Suprapubic skin (tissue), 4 donors: ENCODE data around the gene WNK4. TPM values are rescaled to one million over a fixed set of nuclear protein-coding genes. Genes with fewer than 3 reads are reported as not detected.

Source experiments
- DNase-seq, 2 donors: peaks; one replicate each; pipeline ENCODE4 v3.0.0-alpha.2; 2019; ENCODE audit warnings: low spot score in 2 of 2
- H3K27ac ChIP-seq: fragments of 200-600 bp; sonication (generic); one replicate; pipeline ENCODE4 v1.5.1; 2019
- H3K27me3 ChIP-seq: fragments of 200-600 bp; sonication (generic); one replicate; pipeline ENCODE4 v1.5.1; 2019
- H3K36me3 ChIP-seq: fragments of 200-600 bp; sonication (generic); one replicate; pipeline ENCODE4 v1.5.1; 2019
- H3K4me1 ChIP-seq: fragments of 200-600 bp; sonication (generic); one replicate; pipeline ENCODE4 v1.5.1; 2019
- H3K4me3 ChIP-seq: fragments of 200-600 bp; sonication (generic); one replicate; pipeline ENCODE4 v1.5.1; 2019; ENCODE audit warnings: mild to moderate bottlenecking
- H3K9me3 ChIP-seq: fragments of 200-600 bp; sonication (generic); one replicate; pipeline ENCODE4 v1.5.1; 2019
- CTCF ChIP-seq, 2 donors: fragments of 200-600 bp in 1 of 2; fragments of 450-650 bp in 1 of 2; sonication (generic) in 1 of 2; IDR thresholded peaks; one replicate each; pipeline ENCODE4 v1.5.1; 2016 to 2019; ENCODE audit warnings: antibody characterized with exemption in 2 of 2, mild to moderate bottlenecking in 1 of 2, moderate library complexity in 1 of 2
- EP300 ChIP-seq: sonication (generic); formaldehyde crosslinking; IDR thresholded peaks from one replicate; pipeline ENCODE4 v1.6.1; 2017; ENCODE audit warnings: antibody characterized with exemption
- POLR2A ChIP-seq, 2 donors: fragments of 450-650 bp; IDR thresholded peaks; one replicate each; pipeline ENCODE4 v1.6.1; 2017; ENCODE audit warnings: antibody characterized with exemption in 2 of 2, mild to moderate bottlenecking in 2 of 2, moderate library complexity in 2 of 2
- POLR2AphosphoS5 ChIP-seq, 3 donors: sonication (generic); formaldehyde crosslinking; IDR thresholded peaks; one replicate each; pipeline ENCODE4 v1.6.1; 2017; ENCODE audit warnings: antibody characterized with exemption in 3 of 3
- WGBS: methylation state at CpG from one replicate; pipeline ENCODE4 v1.1.5; 2018; 5-methylcytosine and 5-hydroxymethylcytosine counted together
- total RNA-seq, 4 donors: library from RNA; depleted of rRNA; stranded (reverse); fragments of >200 nt; gene quantifications; one replicate each; pipeline ENCODE4 v1.1.0, GENCODE V29; 2016

The WNK4 gene
- total RNA-seq, 4 donors from 2014 or later: 0.40 to 1.1 (median 0.98) TPM; not detected in 1

GRCh38 chr17:42754782-42755181, 25.6 kb upstream of the WNK4 start:
- Histone ChIP-seq H3K36me3 (no peaks in the 10 kb centered on the region), H3K4me1 (peaks cover 24% of the 10 kb centered on the region), H3K27me3 (no peaks in the 10 kb centered on the region), H3K27ac (no peak overlapping the region), H3K4me3 (no peak overlapping the region), H3K9me3 (no peaks in the 10 kb centered on the region)
- TF ChIP-seq POLR2AphosphoS5 (IDR thresholded peaks at IDR 0.05) (no peak), POLR2A (IDR thresholded peaks at IDR 0.05) (no peak), CTCF (IDR thresholded peaks at IDR 0.05) (no peak), EP300 (no peak)
- WGBS: 53% methylated on average over 3 of the region's 3 CpGs
- DNase-seq: peak in 1 of 2 donors; percentile 91

DNA sequence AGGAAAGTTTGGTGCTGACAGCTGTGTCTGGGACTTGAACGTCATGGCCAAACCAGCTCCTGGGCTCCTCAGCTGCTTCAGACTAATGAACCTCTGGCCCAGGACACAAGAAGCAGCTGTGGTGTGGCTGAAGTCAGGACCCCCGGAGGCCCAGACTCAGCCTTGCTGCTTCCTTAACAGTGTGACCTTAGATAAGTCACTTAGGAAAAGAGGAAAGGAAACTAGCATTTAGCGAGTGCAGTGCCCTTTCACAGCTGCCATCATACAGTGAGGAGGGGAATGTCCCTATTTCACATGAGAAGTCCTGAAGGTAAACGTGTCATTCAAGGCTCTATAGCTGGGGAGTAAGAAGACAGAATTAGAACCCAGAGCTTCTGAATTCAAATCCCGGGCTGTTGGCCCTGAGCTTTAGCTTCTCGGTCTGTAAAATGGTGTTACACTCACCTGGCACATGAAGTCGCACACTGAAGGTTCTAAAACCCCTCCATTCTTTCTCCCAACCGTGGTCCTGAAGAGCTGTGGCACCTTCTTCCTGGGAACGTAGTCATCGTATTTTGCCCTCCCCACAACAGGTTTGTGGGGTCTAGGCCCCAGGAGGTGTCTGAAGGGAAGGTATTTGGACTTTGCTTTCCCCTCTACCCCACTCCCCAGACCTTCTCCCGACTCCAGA, 20.3 kb upstream of the WNK4 start:
- 52% methylated on average over 11 of the region's 11 CpGs for WGBS
- TF ChIP-seq POLR2AphosphoS5 (IDR thresholded peaks at IDR 0.05) (no peak), POLR2A (IDR thresholded peaks at IDR 0.05) (no peak), EP300 (no peak), CTCF (IDR thresholded peaks at IDR 0.05) (no peak)
- Histone ChIP-seq H3K4me1 (peaks cover 43% of the 10 kb centered on the region), H3K9me3 (no peaks in the 10 kb centered on the region), H3K4me3 (peak overlapping the region; percentile 63), H3K27ac (peak overlapping the region; percentile 64), H3K27me3 (no peaks in the 10 kb centered on the region), H3K36me3 (no peaks in the 10 kb centered on the region)
- no peak for DNase-seq

DNA sequence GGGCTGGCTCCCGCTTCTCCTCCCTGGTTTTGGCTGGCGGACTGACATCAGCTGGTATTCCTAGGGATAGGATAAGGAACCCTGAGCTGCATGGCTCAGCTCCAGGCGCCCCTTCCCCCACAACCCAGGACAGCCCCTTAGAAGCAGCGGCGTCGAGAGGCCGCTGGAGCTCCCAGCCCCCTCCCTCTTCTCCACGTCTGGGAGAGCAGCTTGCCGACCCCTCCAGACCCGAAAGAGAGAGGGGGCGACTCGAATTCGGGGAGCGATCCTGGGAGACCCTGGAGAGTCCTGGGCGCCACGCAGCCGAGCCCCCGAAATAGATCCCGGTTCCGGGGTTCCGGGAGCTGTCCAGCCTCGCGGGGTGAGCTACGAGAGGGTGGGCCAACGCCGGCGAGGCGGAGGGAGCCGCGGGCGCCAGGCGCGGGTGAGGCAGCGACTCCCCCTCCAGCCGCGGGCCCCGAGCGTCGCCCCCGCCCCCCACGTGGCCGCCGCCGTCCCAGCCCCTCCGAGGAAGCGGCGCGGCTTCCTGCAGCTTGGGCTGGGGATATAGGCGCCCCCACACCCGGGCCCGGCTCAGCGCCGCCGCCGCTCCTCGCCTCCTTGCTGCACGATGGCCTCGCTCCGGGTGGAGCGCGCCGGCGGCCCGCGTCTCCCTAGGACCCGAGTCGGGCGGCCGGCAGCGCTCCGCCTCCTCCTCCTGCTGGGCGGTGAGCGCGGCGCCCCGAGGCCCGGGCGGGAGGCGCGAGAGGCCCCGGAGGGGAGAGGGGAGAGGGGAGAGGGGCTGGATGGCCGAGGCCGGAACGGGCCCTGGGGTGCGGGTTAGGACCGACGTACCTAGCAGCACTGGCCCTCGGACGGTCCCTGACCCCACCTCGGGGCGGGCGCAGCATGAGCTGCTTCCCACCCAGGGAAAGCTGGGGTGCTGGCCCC, 19.5 kb upstream of the WNK4 start, which contains the start of gene RAMP2:
RAMP2 (plus strand) TSS at position 576 of the 930 bp plus-strand sequence; CDS start at position 611, 35 bp downstream.
- peak in 1 of 2 donors; percentile 66 for DNase-seq
- WGBS: 4% methylated on average over 35 of the region's 92 CpGs
- peak within 1 kb of the TSS; percentile 64 for H3K27ac ChIP-seq
- peak within 1 kb of the TSS; percentile 63 for H3K4me3 ChIP-seq
- H3K36me3 ChIP-seq: no peaks in the 10 kb centered on the region
- H3K4me1 ChIP-seq: peaks cover 40% of the 10 kb centered on the region
- TF ChIP-seq POLR2AphosphoS5 (IDR thresholded peaks at IDR 0.05): no peak
- no peak for TF ChIP-seq EP300
- TF ChIP-seq POLR2A (IDR thresholded peaks at IDR 0.05): no peak
- TF ChIP-seq CTCF (IDR thresholded peaks at IDR 0.05): no peak
- H3K27me3 ChIP-seq: no peaks in the 10 kb centered on the region
- H3K9me3 ChIP-seq: no peaks in the 10 kb centered on the region

- Histone ChIP-seq H3K36me3 (no peaks in the 10 kb centered on the region), H3K4me1 (peaks cover 40% of the 10 kb centered on the region), H3K27me3 (no peaks in the 10 kb centered on the region), H3K9me3 (no peaks in the 10 kb centered on the region), H3K4me3 (peak overlapping the region; percentile 63), H3K27ac (peak overlapping the region; percentile 64)
- 47% methylated on average over 12 of the region's 12 CpGs for WGBS
- no peak for TF ChIP-seq POLR2AphosphoS5 (IDR thresholded peaks at IDR 0.05)
- TF ChIP-seq EP300: no peak
- no peak for TF ChIP-seq CTCF (IDR thresholded peaks at IDR 0.05)
- TF ChIP-seq POLR2A (IDR thresholded peaks at IDR 0.05): no peak
- no peak for DNase-seq
These were observed 18.8 kb upstream of the WNK4 start for GRCh38 chr17:42761638-42762037.

DNA sequence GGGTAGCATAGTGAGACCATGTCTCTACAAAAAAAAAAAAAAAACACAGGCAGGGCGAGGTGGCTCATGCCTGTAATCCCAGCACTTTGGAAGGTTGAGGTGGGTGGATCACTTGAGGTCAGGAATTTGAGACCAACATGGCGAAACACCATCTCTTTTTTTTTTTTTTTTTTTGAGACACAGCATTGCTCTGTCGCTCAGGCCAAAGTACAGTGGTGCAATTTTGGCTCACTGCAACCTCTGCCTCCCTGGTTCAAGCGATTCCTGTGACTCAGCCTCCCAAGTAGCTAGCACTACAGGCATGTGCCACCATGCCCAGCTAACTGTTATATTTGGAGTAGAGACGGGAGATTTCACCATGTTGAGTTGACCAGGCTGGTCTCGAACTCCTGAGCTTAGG, 14.3 kb upstream of the WNK4 start:
- H3K9me3 ChIP-seq: no peaks in the 10 kb centered on the region
- 85% methylated on average over 5 of the region's 6 CpGs for WGBS
- H3K4me1 ChIP-seq: peaks cover 21% of the 10 kb centered on the region
- TF ChIP-seq CTCF (IDR thresholded peaks at IDR 0.05) (no peak), EP300 (no peak), POLR2AphosphoS5 (IDR thresholded peaks at IDR 0.05) (no peak), POLR2A (IDR thresholded peaks at IDR 0.05) (no peak)
- no peak overlapping the region for H3K4me3 ChIP-seq
- H3K36me3 ChIP-seq: no peaks in the 10 kb centered on the region
- H3K27ac ChIP-seq: no peak overlapping the region
- H3K27me3 ChIP-seq: no peaks in the 10 kb centered on the region
- no peak for DNase-seq
